Keratinocyte (primary cell): ENCODE data around the gene ENO2. TPM values are rescaled to one million over a fixed set of nuclear protein-coding genes. Genes with fewer than 3 reads are reported as not detected.
A peak's percentile ranks its signal among the peaks of the same experiment; 100 is the strongest.

Source experiments
- DNase-seq: peaks from one replicate; pipeline ENCODE4 v3.0.0-alpha.2; 2011; ENCODE audit warnings: low read depth, missing footprints, low spot score
- FAIRE-seq: peaks from 2 replicates; lab custom pipeline; 2011; peaks lifted over from hg19 to GRCh38; lab: Jason Lieb, UNC
- H2AFZ ChIP-seq: 2 replicates; pipeline ENCODE4 v1.6.0; 2012; ENCODE audit warnings: low read length, control low read depth, inconsistent platforms; ENCODE audit not compliant: control insufficient read depth
- H3K27ac ChIP-seq: 2 replicates; pipeline ENCODE4 v1.5.1; 2011; ENCODE audit warnings: low read length; ENCODE audit not compliant: control insufficient read depth, insufficient read depth
- H3K27me3 ChIP-seq: 3 replicates; pipeline ENCODE4 v1.6.0; 2011; ENCODE audit warnings: low read length; ENCODE audit not compliant: control insufficient read depth, insufficient read depth; ENCODE audit errors: extremely low read depth
- H3K36me3 ChIP-seq, 2 experiments: 2 replicates in 1 of 2; 3 replicates in 1 of 2; pipeline ENCODE4 v1.5.1; 2011; ENCODE audit warnings: low read length in 2 of 2, mild to moderate bottlenecking in 1 of 2; ENCODE audit not compliant: control insufficient read depth in 2 of 2, insufficient read depth in 2 of 2; ENCODE audit errors: extremely low read depth in 1 of 2
- H3K4me1 ChIP-seq: 3 replicates; pipeline ENCODE4 v1.5.1; 2011; ENCODE audit warnings: low read length; ENCODE audit not compliant: control insufficient read depth, insufficient read depth; ENCODE audit errors: extremely low read depth
- H3K4me2 ChIP-seq: 3 replicates; pipeline ENCODE4 v1.6.0; 2011; ENCODE audit warnings: low read depth, low read length; ENCODE audit not compliant: control insufficient read depth, insufficient read depth; ENCODE audit errors: extremely low read depth
- H3K4me3 ChIP-seq, 3 experiments: fragments of 200-600 bp in 1 of 3; sonication (generic) in 1 of 3; 2 replicates in 2 of 3; 3 replicates in 1 of 3; pipeline ENCODE4 v1.5.1; 2011 to 2016; ENCODE audit warnings: low read length in 3 of 3, mild to moderate bottlenecking in 3 of 3, control low read depth in 2 of 3, inconsistent platforms in 1 of 3, low read depth in 1 of 3, mixed read lengths in 1 of 3, mixed run types in 1 of 3, moderate library complexity in 1 of 3; ENCODE audit not compliant: control insufficient read depth in 2 of 3, insufficient read depth in 2 of 3; ENCODE audit errors: extremely low read depth in 1 of 3
- H3K79me2 ChIP-seq: 2 replicates; pipeline ENCODE4 v1.6.0; 2012; ENCODE audit warnings: low read length; ENCODE audit not compliant: control insufficient read depth, insufficient read depth
- H3K9ac ChIP-seq: 3 replicates; pipeline ENCODE4 v1.6.0; 2011; ENCODE audit warnings: low read length; ENCODE audit not compliant: control insufficient read depth, insufficient read depth; ENCODE audit errors: extremely low read depth
- H3K9me1 ChIP-seq: 3 replicates; pipeline ENCODE4 v1.6.0; 2011; ENCODE audit warnings: low read length; ENCODE audit not compliant: control insufficient read depth, insufficient read depth; ENCODE audit errors: extremely low read depth
- H3K9me3 ChIP-seq: 2 replicates; pipeline ENCODE4 v1.5.1; 2012; ENCODE audit warnings: low read depth, low read length; ENCODE audit not compliant: control insufficient read depth
- H4K20me1 ChIP-seq: 3 replicates; pipeline ENCODE4 v1.6.0; 2011; ENCODE audit warnings: low read length; ENCODE audit not compliant: control insufficient read depth, insufficient read depth; ENCODE audit errors: extremely low read depth
- CTCF ChIP-seq, 3 experiments: IDR thresholded peaks in 1 of 3; conservative IDR thresholded peaks in 1 of 3; optimal IDR thresholded peaks in 1 of 3; 2 replicates in 2 of 3; 3 replicates in 1 of 3; pipeline versions ENCODE3 to v1.5.1; 2011; ENCODE audit warnings: low read length in 3 of 3, mild to moderate bottlenecking in 3 of 3, moderate library complexity in 2 of 3, control low read depth in 1 of 3, inconsistent platforms in 1 of 3; ENCODE audit not compliant: insufficient read depth in 2 of 3; ENCODE audit errors: extremely low read depth in 1 of 3
- EZH2 ChIP-seq: IDR thresholded peaks from one replicate; pipeline ENCODE4 v1.6.1; 2012; ENCODE audit warnings: inconsistent platforms, mild to moderate bottlenecking, low read length, moderate library complexity
- dilution Hi-C: fragments of 300-500 bp; cut with MboI; formaldehyde crosslinking; loops from one replicate; pipeline ENCODE4 v1.7.0; 2020; ENCODE audit warnings: low sequenced_read_pairs; ENCODE audit not compliant: extremely low pct_ligation_motif_present
- polyA plus RNA-seq, 5 experiments: library from polyadenylated mRNA; depleted of rRNA in 3 of 5; stranded (reverse) in 3 of 5; stranded (forward) in 1 of 5; unstranded in 1 of 5; fragments of >200 nt; gene quantifications; 1 replicate in 1 of 5; 2 replicates in 3 of 5; 3 replicates in 1 of 5; pipeline versions ENCODE4 v1.2.1 to v1.2.3, GENCODE V29; 2011 to 2012; ENCODE audit warnings: missing spikeins in 2 of 5, low read depth in 1 of 5, low replicate concordance in 1 of 5

Gene ENO2
- polyA plus RNA-seq, 1 donor (not counting 4 experiments of a cell fraction or from before 2014, with no cell fraction given), result 1.7 TPM

- Histone ChIP-seq H3K9ac (no peak overlapping the region), H3K9me1 (no peaks in the 10 kb centered on the region), H3K4me2 (no peak overlapping the region), H2AFZ (no peak overlapping the region), H3K27me3 (no peaks in the 10 kb centered on the region), H3K27ac (no peak overlapping the region), H3K79me2 (peaks cover 6% of the 10 kb centered on the region), H3K4me1 (peaks cover 22% of the 10 kb centered on the region), H3K4me3 (no peak overlapping the region), H3K36me3 (no peaks in the 10 kb centered on the region), H3K9me3 (no peaks in the 10 kb centered on the region), H4K20me1 (no peaks in the 10 kb centered on the region)
- FAIRE-seq (no peak), DNase-seq (no peak)
- TF ChIP-seq CTCF (optimal IDR thresholded peaks at IDR 0.05 in 1 of 3, IDR thresholded peaks at IDR 0.05 in 1 of 3, conservative IDR thresholded peaks at IDR 0.05 in 1 of 3; ENCODE audit: extremely low read depth in 1 of 3, insufficient read depth in 2 of 3, low read length in 3 of 3) (no peak), EZH2 (no peak)
- dilution Hi-C loops, result no loop called here
These were observed 34.7 kb downstream of the ENO2 start for GRCh38 chr12:6948873-6949594.

GRCh38 chr12:6950401-6950801 lies 36.0 kb downstream of the ENO2 start:
- peaks cover 5% of the 10 kb centered on the region for H3K79me2 ChIP-seq
- no peaks in the 10 kb centered on the region for H3K36me3 ChIP-seq
- no peak overlapping the region for H3K4me3 ChIP-seq
- no peaks in the 10 kb centered on the region for H4K20me1 ChIP-seq
- FAIRE-seq (no peak), DNase-seq (no peak)
- TF ChIP-seq CTCF (optimal IDR thresholded peaks at IDR 0.05 in 1 of 3, IDR thresholded peaks at IDR 0.05 in 1 of 3, conservative IDR thresholded peaks at IDR 0.05 in 1 of 3; ENCODE audit: extremely low read depth in 1 of 3, insufficient read depth in 2 of 3, low read length in 3 of 3) (peak in 1 of 3 experiments; percentile 22), EZH2 (no peak)
- H2AFZ ChIP-seq, result no peak overlapping the region
- H3K9ac ChIP-seq, result no peak overlapping the region
- no peaks in the 10 kb centered on the region for H3K9me3 ChIP-seq
- H3K4me2 ChIP-seq, result no peak overlapping the region
- dilution Hi-C loops, result no loop called here
- H3K27ac ChIP-seq, result no peak overlapping the region
- no peaks in the 10 kb centered on the region for H3K9me1 ChIP-seq
- peaks cover 15% of the 10 kb centered on the region for H3K4me1 ChIP-seq
- no peaks in the 10 kb centered on the region for H3K27me3 ChIP-seq
